Esophagus muscularis mucosa (tissue), 4 donors: ENCODE data around the gene BTRC. TPM values are rescaled to one million over a fixed set of nuclear protein-coding genes. Genes with fewer than 3 reads are reported as not detected.
"Not testable (repeated sequence)": the region's sequence is repeated elsewhere in the genome, so short reads cannot be mapped to it uniquely, and the experiment has no call there.

Experiments used
- DNase-seq: peaks from one replicate; pipeline ENCODE4 v3.0.0-alpha.2; 2017; ENCODE audit errors: extremely low spot score
- H3K27ac ChIP-seq, 4 donors: fragments of 200-600 bp; sonication (generic); replicated peaks in 1 of 4; 1 replicate in 3 of 4; 2 replicates in 1 of 4; pipeline ENCODE4 v1.5.1; 2016 to 2019; ENCODE audit warnings: mild to moderate bottlenecking in 1 of 4
- H3K27me3 ChIP-seq, 4 donors: fragments of 200-600 bp; sonication (generic); one replicate each; pipeline versions ENCODE4 v1.5.1 to v1.6.0; 2016 to 2019
- H3K36me3 ChIP-seq, 4 donors: fragments of 200-600 bp; sonication (generic); one replicate each; pipeline ENCODE4 v1.5.1; 2016 to 2019
- H3K4me1 ChIP-seq, 4 donors: fragments of 200-600 bp; sonication (generic); one replicate each; pipeline ENCODE4 v1.5.1; 2016 to 2019
- H3K4me3 ChIP-seq, 4 donors: fragments of 200-600 bp; sonication (generic); 1 replicate in 2 of 4; 2 replicates in 2 of 4; pipeline ENCODE4 v1.5.1; 2016 to 2019; ENCODE audit warnings: mild to moderate bottlenecking in 4 of 4, moderate library complexity in 1 of 4
- H3K9me3 ChIP-seq, 4 donors: fragments of 200-600 bp; sonication (generic); 1 replicate in 3 of 4; 2 replicates in 1 of 4; pipeline ENCODE4 v1.5.1; 2016 to 2019
- EP300 ChIP-seq: sonication (generic); formaldehyde crosslinking; IDR thresholded peaks from one replicate; pipeline ENCODE4 v1.6.1; 2017; ENCODE audit warnings: antibody characterized with exemption
- POLR2A ChIP-seq: fragments of 450-650 bp; IDR thresholded peaks from one replicate; pipeline ENCODE4 v1.6.1; 2017; ENCODE audit warnings: antibody characterized with exemption, moderate library complexity, mild to moderate bottlenecking, low read depth
- POLR2AphosphoS5 ChIP-seq, 2 donors: sonication (generic); formaldehyde crosslinking; IDR thresholded peaks; one replicate each; pipeline ENCODE4 v1.6.1; 2017; ENCODE audit warnings: antibody characterized with exemption in 2 of 2
- WGBS: methylation state at CpG from one replicate; pipeline ENCODE4 v1.1.5; 2018; 5-methylcytosine and 5-hydroxymethylcytosine counted together
- intact Hi-C: fragments of 100-400 bp; cut with DNase I; formaldehyde crosslinking; loops from one replicate; pipeline ENCODE4 v1.15.1; 2023
- total RNA-seq, 4 donors: library from RNA; depleted of rRNA; stranded (reverse); fragments of >200 nt; gene quantifications; one replicate each; pipeline versions ENCODE4 v1.1.0 to v1.2.1, GENCODE V29; 2016
- TF ChIP-seq, protein P1 (sequence below), 3 experiments: fragments of 200-600 bp in 2 of 3; fragments of 450-650 bp in 1 of 3; sonication (generic) in 2 of 3; IDR thresholded peaks; one replicate each; pipeline ENCODE4 v1.5.1; 2017 to 2019; ENCODE audit warnings: antibody characterized with exemption in 3 of 3, mild to moderate bottlenecking in 2 of 3, moderate library complexity in 1 of 3

The BTRC gene
- total RNA-seq, 4 donors from 2014 or later, result 10.1 to 20.0 (median 10.4) TPM

GRCh38 chr10:101386659-101387259, 32.8 kb downstream of the BTRC start:
- TF ChIP-seq POLR2A, result no peak
- TF ChIP-seq, protein P1, sequence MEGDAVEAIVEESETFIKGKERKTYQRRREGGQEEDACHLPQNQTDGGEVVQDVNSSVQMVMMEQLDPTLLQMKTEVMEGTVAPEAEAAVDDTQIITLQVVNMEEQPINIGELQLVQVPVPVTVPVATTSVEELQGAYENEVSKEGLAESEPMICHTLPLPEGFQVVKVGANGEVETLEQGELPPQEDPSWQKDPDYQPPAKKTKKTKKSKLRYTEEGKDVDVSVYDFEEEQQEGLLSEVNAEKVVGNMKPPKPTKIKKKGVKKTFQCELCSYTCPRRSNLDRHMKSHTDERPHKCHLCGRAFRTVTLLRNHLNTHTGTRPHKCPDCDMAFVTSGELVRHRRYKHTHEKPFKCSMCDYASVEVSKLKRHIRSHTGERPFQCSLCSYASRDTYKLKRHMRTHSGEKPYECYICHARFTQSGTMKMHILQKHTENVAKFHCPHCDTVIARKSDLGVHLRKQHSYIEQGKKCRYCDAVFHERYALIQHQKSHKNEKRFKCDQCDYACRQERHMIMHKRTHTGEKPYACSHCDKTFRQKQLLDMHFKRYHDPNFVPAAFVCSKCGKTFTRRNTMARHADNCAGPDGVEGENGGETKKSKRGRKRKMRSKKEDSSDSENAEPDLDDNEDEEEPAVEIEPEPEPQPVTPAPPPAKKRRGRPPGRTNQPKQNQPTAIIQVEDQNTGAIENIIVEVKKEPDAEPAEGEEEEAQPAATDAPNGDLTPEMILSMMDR (IDR thresholded peaks at IDR 0.05), result no peak
- TF ChIP-seq EP300, result no peak
- no peak for TF ChIP-seq POLR2AphosphoS5 (IDR thresholded peaks at IDR 0.05)
- H3K27me3 ChIP-seq, result no peaks in the 10 kb centered on the region
- H3K4me1 ChIP-seq, result peaks cover 15 to 41% (median 34%) of the 10 kb centered on the region in 4 donors
- DNase-seq, result no peak
- WGBS, result 94% methylated on average over 4 of the region's 4 CpGs
- H3K9me3 ChIP-seq, result no peaks in the 10 kb centered on the region
- no peaks in the 10 kb centered on the region for H3K36me3 ChIP-seq
- peak overlapping the region in 3 of 4 donors; percentile 24 to 44 (median 24) for H3K27ac ChIP-seq
- H3K4me3 ChIP-seq, result no peak overlapping the region
- intact Hi-C loops, result no loop called here

DNA sequence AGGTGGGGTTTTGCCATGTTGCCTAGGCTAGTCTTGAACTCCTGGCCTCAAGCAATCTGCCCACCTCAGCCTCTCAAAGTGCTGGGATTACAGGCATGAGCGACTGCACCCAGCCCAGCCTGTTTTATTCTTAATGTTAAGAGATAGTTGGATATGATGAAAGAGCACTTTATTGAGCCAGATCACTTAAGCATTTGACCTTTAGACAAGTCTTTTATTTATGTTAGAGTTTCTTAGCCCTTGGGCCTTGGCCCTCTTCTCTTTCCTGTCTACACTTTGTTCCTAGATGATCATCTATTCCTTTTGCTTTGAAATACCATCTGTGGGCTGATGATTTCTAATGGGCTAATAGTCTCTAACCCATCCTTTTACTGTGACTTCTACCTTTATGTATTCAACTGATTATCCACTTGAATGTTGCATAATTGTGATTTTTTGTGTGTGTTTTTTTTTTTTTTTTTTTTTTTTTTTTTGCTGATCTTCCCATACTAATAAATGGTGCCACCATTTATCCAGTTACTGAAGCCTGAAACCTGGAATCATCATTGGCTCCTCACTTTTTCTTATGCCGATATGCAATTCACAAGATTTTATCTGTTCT, 34.8 kb downstream of the BTRC start:
- H3K4me1 ChIP-seq, result peaks cover 15 to 39% (median 34%) of the 10 kb centered on the region in 4 donors
- H3K4me3 ChIP-seq, result no peak overlapping the region
- H3K27ac ChIP-seq, result no peak overlapping the region
- H3K27me3 ChIP-seq, result no peaks in the 10 kb centered on the region
- intact Hi-C loops, result no loop called here
- H3K36me3 ChIP-seq, result no peaks in the 10 kb centered on the region
- no peaks in the 10 kb centered on the region for H3K9me3 ChIP-seq
- no peak for TF ChIP-seq POLR2A
- no peak for TF ChIP-seq POLR2AphosphoS5 (IDR thresholded peaks at IDR 0.05)
- no peak for TF ChIP-seq EP300
- TF ChIP-seq, protein P1 (IDR thresholded peaks at IDR 0.05), result no peak
- 86% methylated on average over 2 of the region's 2 CpGs for WGBS
- DNase-seq, result no peak

DNA sequence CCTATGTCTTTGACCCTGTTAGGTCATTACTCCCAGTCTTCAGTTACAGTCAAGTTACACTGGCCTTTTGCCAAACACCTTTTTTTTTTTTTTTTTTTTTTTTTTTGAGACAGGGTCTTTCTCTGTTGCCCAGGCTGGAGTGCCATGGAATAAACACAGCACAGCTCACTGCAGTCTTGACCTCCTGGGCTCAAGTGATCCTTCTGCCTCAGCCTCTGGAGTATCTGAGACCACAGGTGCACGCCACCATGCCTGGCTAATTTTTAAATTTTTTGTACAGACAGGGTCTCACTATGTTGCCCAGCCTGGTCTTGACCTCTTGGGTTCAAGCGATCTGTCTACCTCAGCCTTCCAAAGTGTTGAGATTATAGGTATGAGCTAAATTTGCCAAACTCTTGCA, 35.6 kb downstream of the BTRC start:
- H3K4me3 ChIP-seq, H3K27ac ChIP-seq, H3K36me3 ChIP-seq, DNase-seq, H3K27me3 ChIP-seq, intact Hi-C loops, H3K9me3 ChIP-seq: not testable (repeated sequence)
- 100% methylated on average over 2 of the region's 2 CpGs for WGBS
- H3K4me1 ChIP-seq, result peaks cover 15 to 32% (median 27%) of the 10 kb centered on the region in 4 donors

- intact Hi-C loops, result no loop called here
- H3K27me3 ChIP-seq, result no peaks in the 10 kb centered on the region
- no peak for DNase-seq
- H3K4me1 ChIP-seq, result peaks cover 15 to 26% (median 22%) of the 10 kb centered on the region in 4 donors
- TF ChIP-seq EP300 (no peak), POLR2A (no peak), POLR2AphosphoS5 (IDR thresholded peaks at IDR 0.05) (no peak)
- TF ChIP-seq, protein P1 (IDR thresholded peaks at IDR 0.05), result no peak
- no peaks in the 10 kb centered on the region for H3K36me3 ChIP-seq
- WGBS, result 92% methylated on average over 10 of the region's 10 CpGs
- no peak overlapping the region for H3K27ac ChIP-seq
- no peaks in the 10 kb centered on the region for H3K9me3 ChIP-seq
- no peak overlapping the region for H3K4me3 ChIP-seq
Measured at GRCh38 chr10:101389986-101390531, 36.1 kb downstream of the BTRC start.

GRCh38 chr10:101393378-101393777, 39.4 kb downstream of the BTRC start:
- no peaks in the 10 kb centered on the region for H3K36me3 ChIP-seq
- TF ChIP-seq POLR2A (no peak), POLR2AphosphoS5 (IDR thresholded peaks at IDR 0.05) (no peak), EP300 (no peak)
- TF ChIP-seq, protein P1 (IDR thresholded peaks at IDR 0.05), result no peak
- intact Hi-C loops, result no loop called here
- DNase-seq, result no peak
- H3K4me1 ChIP-seq, result peaks cover 6 to 26% (median 9%) of the 10 kb centered on the region in 4 donors
- H3K4me3 ChIP-seq, result no peak overlapping the region
- WGBS, result 66% methylated on average over 2 of the region's 2 CpGs
- H3K27ac ChIP-seq, result no peak overlapping the region
- no peaks in the 10 kb centered on the region for H3K27me3 ChIP-seq
- H3K9me3 ChIP-seq, result no peaks in the 10 kb centered on the region
